Bronchus fibroblast of lung (primary cell): ENCODE measurements around the gene ZNF185. TPM values are rescaled to one million over a fixed set of nuclear protein-coding genes. Genes with fewer than 3 reads are reported as not detected.

Experiments
- total RNA-seq: library from RNA; depleted of rRNA; stranded (reverse); fragments of >200 nt; gene quantifications from 2 replicates; pipeline ENCODE4 v1.2.3, GENCODE V29; 2015

ZNF185 gene
- 6.2 and 6.6 TPM in 2 replicates for total RNA-seq

GRCh38 chrX:152897222-152898131 lies at the start of gene ZNF185:
TSS of gene ZNF185 (plus strand) at chrX:152898067. CDS start at chrX:152914490, 16,423 bp downstream.

Other genes with a start within 250 kb of the ZNF185 start
- not detected in 2 replicates for gene MAGEA3, start 199.3 kb upstream of the ZNF185 start, total RNA-seq
- not detected in 2 replicates for gene CSAG2, start 188.8 kb upstream of the ZNF185 start, total RNA-seq
- gene MAGEA2B, start 183.4 kb upstream of the ZNF185 start, total RNA-seq, result not detected in 2 replicates
- gene CSAG1, start 164.3 kb upstream of the ZNF185 start, total RNA-seq, result not detected in 2 replicates
- gene MAGEA12, start 164.3 kb upstream of the ZNF185 start, total RNA-seq, result not detected in 2 replicates
- not detected in 2 replicates for gene MAGEA2, start 144.2 kb upstream of the ZNF185 start, total RNA-seq
- gene CSAG3, start 138.8 kb upstream of the ZNF185 start, total RNA-seq, result not detected in 2 replicates
- not detected in 2 replicates for gene MAGEA6, start 128.4 kb upstream of the ZNF185 start, total RNA-seq
- gene CETN2, start 67.3 kb upstream of the ZNF185 start, total RNA-seq, result 36.7 and 39.3 TPM in 2 replicates
- gene NSDHL, start 67.0 kb upstream of the ZNF185 start, total RNA-seq, result 55.8 and 60.1 TPM in 2 replicates
- not detected in 2 replicates for gene PNMA5, start 96.0 kb downstream of the ZNF185 start, total RNA-seq
- gene PNMA3, start 158.4 kb downstream of the ZNF185 start, total RNA-seq, result not detected in 2 replicates
- gene PNMA6A, start 174.4 kb downstream of the ZNF185 start, total RNA-seq, result 1.8 and 3.1 TPM in 2 replicates